GM21717 (cell line): ENCODE measurements around the gene FKBP15.
A peak's percentile ranks its signal among the peaks of the same experiment; 100 is the strongest.
"Not testable (repeated sequence)": the region's sequence is repeated elsewhere in the genome, so short reads cannot be mapped to it uniquely, and the experiment has no call there.

Experiments used
- ATAC-seq: cut with Tn5 transposase; IDR thresholded peaks from one replicate; pipeline ENCODE4 v1.9.1; 2021; ENCODE audit warnings: mild to moderate bottlenecking, moderate library complexity; ENCODE audit not compliant: unreplicated experiment

Gene FKBP15

DNA sequence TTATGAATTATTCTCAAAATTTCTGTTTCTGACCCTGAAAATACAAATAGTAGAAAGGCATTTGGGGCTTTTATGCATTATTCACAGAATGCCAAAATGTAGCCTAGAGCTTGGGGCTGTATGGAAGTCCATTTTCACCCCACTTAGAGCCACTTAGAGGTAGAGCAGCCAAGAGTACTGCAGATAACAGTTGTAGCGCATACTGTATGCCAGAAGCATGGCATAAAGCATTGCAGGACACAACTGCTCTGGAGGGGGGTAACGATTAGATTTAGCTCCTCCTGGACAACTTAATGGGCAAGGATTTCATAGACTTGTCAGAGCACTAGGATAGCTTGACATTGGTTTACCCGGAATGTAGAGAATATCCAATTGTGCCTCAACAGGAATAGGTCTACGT, 15.9 kb upstream of the FKBP15 start:
- no peak for ATAC-seq

DNA sequence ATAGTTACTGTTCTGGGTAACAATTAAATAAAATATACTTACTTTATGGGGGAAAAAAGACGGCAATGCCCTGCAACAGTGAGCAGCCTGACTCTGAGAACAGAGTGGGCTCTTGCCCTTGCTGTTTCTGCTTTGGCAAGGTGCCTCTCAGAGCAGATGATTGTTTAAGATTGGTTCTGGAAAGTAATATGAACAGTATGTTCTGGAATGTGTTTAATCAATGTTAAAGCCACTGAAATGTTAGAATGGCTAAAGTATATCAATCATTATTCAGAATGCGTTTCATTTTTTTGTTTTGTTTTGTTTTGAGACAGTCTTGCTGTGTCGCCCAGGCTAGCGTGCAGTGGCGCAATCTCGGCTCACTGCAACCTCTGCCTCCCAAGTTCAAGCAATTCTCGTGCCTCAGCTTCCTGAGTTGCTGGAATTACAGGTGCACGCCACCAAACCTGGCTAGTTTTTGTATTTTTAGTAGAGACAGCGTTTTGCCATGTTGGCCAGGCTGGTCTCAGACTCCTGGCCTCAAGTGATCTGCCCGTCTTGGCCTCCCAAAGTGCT, 14.7 kb upstream of the FKBP15 start:
- ATAC-seq = not testable (repeated sequence)

DNA sequence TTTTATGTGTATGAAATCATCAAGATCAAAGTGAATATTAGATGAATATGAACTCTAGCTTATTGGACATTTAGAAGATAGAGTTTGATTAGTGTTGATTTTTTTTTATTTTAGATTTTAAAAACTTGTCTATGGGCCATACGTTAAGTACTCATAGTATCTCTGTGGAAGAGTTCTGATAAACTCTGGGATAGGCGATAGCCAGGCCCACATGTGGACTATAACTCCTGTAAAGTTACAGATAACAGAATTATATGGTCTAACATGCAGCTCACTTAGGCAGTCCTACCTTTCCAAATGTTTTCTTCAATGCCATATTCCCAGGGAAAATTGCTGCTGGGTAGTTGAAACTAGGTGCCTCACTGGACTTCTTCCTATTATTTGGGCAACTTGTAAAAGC, 10.6 kb upstream of the FKBP15 start:
- ATAC-seq = no peak

DNA sequence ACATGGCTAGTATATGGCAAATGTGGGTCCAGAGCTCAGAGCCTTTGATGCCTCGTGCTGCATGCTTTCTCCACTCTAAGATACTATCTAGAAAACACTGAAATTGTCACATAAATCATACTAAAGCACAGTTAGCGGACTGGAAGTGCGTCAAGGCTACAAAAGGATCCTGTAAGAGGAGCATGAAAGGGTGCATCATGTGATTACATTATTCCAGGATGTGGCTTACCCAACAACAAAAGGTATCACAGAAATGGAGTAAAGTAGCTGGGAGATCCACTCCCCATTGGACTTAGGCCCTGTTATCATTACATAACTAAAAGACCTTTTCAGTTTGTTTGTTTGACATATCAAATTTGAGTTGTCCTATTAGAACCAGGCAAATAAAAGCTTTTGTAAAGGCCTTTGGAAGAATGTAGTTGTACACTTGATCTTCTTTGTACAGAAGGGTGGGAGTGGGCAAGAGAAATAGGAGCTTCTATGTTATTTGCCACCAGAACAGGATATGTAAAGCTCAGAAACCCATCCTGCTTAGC, 7.1 kb upstream of the FKBP15 start:
- ATAC-seq = no peak

DNA sequence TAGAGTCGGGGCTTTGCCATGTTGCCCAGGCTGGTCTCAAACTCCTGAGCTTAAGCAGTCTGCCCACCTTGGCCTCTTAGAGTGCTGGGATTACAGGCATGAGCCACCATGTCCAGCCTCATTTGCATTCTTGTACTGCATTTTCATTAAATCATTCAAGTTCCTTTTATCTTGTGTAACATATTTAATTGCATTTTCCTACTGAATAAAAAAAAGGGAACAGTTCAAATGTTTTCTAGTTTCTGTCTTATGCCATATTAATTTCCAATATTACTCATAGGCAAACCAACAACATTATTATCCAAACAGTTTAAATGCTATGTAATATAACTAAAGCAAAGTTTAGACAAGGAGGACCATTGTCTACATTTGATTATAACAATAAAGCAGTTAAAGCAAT, 6.4 kb upstream of the FKBP15 start:
- ATAC-seq = no peak

DNA sequence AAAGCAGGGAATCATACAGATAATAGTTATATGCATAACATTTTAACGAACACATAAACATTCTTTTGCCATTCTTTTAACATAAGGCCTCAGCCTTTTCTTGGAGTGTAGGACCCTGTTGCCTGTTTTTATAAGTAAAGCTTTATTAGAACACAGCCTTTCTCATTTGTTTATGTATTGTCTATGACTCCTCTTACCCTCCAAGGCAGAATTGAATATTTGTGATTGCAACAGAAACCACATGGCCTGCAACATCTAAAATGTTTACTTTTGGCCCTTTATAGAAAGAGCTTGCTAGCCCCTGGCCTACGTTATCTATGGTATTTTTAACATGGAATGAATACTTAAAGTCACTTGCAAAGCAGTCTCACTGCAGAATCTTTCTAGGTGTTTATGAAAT, 2.9 kb upstream of the FKBP15 start:
- ATAC-seq = no peak

DNA sequence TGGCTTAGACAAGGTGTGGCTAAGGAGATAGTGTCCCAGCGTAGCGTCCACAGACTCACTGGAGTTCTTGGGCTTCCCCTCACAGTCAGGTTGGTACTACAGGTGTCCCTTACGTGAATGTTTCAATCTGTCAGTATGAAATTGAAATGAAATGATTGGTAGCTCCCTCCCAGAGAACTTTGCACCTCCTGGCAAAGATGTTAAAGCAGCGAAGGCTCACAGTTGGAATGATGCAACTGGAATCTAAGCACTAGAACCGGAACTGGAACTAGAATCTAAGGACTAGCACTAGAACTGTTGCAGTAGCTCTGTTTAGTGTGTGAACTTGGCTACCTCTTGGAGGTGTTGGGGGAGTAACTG, 1.4 kb upstream of the FKBP15 start:
- no peak for ATAC-seq

DNA sequence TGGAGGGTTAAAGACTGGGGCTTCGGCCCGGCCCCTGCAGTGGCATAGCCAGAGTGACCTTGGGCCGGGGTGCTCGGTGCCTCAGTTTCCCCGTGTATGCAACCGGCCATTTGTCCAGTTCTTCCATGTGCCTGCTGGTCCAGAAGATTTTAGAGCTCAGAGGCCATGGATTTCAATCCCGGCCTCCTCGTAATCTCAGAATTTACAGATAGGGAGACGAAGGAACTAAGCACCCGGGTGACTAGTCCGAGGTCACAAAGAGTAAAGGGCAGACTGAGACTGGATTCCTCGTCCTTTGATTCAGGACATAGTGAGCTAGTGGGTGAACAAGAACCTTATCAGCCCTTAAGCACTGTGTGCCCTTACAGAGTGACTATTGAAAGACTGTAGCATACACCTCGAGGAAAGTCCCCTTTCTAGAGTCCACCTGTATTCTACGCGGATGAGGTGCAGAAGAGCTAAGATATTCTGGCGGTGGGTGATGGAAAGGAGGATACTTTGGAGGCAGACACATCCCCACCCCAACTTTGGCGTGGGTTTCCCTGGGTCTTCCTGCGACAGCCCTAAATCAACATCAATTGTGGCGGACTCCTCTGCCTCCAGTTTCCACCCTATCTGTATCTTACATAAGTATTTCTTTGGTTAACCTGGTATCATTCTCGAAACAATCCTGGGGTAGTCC, 864 bp upstream of the FKBP15 start:
- no peak for ATAC-seq

DNA sequence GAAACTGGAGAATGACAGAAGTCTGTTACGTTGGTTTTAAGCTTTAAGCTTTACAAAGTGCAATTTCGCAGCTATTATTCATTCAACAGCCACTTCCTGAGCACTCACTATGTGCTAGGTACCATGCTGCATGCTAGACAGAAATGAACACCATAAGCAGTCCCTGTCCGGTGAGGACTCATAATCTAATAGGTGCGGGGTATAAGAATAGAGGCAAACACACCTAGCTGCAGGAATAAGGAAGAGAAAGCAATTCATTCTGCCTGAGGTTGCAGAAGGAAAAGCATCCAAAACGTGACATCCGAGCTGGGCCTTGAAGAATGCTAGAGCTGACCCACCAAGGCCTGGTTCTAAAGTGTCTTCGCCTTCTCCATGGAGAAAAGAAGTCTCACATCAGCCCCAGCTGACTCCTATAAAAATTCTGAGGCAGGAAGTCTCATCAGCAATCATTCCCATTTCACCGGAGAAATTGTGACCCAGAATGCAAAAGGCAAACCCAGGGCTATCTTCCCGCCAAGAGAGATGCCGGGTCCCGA, 542 bp downstream of the FKBP15 start:
- no peak for ATAC-seq

DNA sequence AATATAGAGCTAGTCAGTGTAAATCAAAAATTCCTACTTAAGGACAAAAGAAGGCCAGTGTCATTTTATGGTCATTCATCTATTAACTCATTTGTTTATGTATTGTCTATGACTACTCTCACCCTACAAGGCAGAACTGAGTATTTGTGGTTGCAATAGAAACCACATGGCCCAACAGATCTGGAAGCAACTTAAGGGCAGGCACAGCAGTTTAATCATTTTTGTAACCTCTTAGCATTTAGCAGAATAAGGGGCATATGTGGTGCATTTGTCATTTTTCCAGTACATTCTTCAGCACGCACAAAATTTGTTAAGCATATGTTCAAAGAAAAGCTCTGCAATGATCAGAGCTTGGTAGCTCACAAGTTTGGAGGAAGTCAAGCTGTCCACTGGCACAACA, 1.1 kb downstream of the FKBP15 start:
- peak; percentile 47 for ATAC-seq

DNA sequence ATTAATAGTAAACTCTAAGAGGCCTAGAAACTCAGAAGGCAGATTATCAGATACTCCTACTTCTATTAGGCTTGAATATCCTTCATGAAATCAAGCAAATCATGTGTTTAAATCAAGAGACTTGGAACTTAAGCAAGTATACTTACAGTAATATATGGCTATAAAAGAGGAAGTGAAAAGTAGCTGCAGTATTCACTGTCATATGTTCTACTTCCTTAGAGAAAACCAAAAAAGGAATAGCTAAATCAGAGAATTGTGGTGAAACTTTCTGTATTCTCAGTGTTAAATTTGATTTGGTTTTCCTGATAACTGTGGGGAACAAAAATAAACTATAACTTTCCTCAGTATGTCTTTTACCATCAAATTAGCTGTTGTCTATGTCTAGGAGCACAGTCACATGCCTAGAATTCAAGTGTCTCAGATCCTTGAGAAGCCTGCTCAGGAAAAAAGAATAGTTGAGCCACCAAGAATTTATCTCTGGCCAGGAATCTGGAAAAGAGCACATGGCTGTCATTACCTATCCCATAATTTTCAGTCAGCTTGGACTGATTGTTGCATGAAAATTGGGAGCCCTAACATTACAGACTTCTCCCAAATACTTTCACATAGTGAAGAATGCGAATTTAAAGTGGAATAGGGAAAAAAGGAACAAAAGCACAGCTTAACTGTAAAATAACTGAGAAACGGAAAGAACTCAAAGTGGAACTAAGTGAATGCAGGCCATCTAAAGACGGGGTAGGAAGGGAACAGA, 1.7 kb downstream of the FKBP15 start:
- peak; percentile 43 for ATAC-seq

DNA sequence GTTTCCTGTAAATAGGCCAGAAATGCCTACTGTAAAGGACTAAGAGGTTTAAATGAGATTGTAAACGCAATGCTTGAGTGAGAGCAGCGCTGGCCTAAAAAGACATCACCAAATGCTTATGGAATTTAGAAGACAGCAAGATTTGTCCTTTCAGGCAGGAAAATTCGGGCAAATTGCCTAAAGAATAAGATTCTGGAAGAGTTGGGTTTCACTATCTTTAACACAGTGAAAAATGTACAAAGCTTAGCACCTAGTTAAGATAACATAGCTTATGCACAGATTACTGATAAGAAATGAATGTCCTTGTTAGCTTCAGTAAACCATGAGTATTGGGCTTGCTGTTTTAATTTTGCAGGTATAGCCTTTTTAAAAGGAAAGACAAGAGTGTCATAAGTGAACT, 4.7 kb downstream of the FKBP15 start:
- ATAC-seq = no peak

DNA sequence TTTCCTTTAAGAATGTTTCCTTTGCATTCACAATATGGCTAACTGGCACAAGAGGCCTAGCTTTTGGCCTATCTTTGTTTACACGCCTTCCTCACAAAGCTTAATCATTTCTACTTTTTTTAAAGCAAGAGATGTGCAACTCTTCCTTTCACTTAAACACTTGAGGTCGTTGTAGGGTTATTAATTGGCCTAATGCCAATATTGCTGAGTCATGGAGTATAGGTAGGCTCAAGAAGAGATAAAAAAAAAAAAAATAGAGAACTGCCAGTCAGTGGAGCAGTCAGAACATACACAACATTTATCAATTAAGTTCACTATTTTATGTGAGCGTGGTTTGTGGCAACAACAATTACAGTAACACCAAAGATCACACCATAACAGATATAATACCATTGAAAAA, 5.9 kb downstream of the FKBP15 start:
- no peak for ATAC-seq

DNA sequence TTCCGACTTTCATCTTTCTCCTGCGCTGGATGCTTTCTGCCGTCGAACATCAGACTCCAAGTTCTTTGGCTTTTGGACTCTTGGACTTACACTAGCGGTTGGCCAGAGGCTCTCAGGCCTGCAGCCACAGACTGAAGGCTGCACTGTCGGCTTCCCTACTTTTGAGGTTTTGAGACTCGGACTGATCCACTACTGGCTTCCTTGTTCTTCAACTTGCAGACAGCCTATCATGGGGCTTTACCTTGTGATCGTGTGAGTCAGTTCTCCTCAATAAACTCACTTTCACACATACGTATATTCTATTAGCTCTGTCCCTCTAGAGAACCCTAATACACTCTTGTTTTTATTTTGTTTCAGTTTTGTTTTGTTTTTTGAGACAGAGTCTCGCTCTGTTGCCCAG, 10.3 kb downstream of the FKBP15 start:
- no peak for ATAC-seq

DNA sequence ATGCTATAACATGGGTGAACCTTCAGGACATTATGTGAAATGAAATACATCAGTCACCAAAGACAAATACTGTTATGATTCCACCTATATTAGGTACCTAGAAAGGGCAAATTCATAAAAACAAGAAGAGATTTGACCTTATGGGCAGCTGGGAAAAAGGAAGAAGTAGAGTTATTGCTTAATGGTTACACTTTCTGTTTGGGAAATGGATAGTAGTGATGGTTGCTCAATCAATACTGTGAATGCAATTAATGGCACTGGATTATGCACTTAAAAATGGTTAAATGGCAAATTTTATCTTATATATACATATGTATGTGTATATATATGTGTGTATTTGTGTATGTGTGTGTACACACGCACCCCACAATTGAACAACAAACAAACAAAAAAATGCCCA, 15.2 kb downstream of the FKBP15 start:
- ATAC-seq = no peak

DNA sequence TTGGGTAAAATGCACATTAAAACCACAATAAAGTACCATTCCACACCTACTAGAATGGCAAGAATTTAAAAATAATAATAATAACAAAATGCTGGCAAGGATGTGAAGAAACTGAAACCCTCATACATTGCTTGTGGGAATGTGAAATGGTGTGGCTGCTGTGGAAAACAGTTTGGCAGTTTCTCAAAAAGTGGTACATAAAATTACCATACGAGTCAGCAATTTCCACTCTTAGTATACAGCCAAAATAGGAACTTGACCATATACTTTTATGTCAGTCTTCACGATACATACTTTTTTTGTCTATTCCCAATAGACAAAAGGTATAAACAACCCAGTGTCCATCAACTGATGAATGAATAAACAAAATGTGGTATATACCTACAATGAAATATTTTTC, 15.6 kb downstream of the FKBP15 start:
- ATAC-seq = no peak

DNA sequence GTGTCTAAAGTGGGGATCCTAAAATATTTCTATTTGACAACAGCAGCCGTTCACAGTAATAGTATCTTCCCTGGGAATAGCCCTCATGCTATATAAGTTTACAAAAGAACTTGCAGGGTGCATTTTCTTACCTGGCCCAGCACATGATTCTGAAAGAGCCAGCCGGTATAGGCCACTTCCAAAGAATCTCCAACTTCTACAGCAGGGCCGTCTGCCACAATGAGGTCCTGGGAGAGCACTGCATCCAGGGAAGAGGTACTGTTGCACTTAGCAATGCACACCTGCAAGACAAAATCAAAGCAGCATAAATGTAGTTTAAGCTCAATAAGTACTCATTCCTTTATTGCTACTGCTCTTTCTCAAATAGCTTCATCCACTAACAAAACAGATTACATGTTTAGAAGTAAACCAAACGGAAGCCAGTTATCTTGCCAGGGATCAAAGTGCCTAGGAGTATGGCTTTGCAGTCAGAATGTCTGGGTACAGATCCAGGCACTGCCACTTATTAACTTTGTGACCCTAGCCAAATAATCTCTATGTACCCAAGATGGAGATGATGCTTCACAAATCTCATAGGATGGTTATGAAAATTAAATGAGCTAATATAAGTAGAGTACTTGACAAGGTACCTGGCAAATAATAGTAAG, 21.3 kb downstream of the FKBP15 start:
- ATAC-seq = no peak

DNA sequence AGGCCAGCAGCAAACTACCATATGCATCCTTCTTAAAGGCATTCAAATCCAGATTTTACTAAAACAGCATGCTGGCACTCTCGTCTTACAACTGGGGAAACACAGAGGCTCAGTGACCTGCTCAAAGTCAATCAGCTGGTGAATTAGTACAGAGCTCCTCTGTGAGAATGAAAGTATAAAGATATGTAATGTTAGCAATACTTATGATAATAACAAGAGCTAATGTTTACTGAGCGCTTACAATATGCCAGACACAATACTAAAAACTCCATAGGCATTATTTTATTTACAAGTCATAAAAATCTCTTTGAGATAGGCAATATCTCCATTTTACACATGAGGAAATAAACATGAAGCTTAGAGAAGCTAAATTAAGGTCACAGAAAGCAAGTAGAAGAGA, 28.6 kb downstream of the FKBP15 start:
- ATAC-seq = no peak

DNA sequence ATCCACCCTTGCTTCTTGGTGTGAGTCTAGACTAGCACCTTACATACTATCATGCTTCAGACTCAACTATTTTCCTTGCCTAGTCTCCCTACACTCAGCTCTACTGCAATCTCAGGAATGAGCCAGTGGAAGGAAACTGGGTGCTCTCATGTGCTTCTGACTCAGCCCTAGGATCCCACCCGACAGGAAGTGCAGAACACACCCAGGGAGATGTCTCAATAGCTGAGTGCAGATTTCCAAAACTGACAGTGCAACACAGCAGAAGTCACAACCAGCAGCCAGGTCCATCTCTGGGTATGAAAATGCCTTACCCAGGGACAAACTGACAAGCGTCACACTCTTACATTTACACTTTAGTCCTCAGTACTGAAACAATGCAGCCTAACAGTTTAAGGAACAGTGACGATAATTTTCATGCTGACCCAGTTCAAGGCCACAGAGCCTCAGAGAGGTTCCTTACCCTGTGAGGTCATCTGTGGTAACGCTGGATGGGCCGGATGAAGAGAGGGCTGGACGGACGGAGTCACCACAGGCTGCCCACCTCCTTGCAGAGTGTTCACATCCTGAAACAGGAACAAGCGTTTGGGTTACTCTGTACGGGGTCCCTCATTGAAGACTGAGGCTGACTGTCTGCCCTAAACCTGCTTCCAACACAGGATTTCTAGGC, 33.0 kb downstream of the FKBP15 start:
- no peak for ATAC-seq

DNA sequence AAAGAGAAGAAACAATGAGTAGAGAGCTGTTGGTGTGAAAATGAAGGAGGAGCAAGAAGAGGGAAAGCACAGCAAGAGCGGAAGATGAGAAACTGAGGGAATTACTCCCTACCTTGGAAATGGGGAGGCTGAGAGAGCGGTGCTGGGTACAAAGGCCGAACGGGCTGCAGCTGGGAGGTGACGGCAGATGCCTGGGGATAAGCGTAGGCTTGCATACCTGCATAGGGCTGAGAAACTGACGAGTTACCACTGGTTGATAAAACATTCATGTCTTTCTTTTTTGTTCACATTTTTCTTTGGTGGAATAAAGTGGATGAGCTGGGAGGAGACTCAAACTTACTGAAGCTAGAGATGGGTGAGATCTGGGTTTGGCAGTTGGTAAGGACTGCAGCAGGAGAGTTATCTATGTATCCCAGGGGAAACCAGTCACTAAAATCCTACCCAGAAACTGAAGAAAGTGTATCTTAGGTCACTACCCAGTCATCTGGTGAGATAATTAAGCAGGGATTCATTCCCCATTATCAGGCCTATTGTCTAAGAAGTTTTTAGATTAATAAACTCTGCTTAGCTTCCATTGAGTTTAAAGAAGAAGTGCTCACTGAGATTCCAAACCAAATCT, 34.8 kb downstream of the FKBP15 start:
- ATAC-seq = no peak

DNA sequence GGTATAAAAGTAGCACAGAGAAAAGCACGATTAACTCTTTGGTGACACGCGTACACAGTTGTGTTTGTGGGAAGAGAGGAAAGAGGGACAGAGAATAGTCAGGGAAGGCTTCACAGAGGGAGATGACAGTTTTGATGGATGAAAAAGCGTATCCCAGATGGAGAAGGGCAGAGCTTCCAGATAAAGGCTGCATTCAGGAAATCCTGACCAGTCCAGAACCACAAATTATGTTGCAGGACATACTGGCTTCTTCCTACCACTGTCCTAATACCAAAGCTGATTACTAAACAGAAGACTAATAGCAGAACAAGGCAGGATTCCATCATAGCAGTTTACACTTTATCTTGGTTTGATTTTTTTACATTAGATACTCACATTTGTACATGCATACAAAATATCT, 35.8 kb downstream of the FKBP15 start:
- ATAC-seq = no peak
